ENCODE results near the gene CRISP1. TPM values are rescaled to one million over a fixed set of nuclear protein-coding genes. Genes with fewer than 3 reads are reported as not detected.

CRISP1 gene
- total RNA-seq = not detected in 2 replicates
- not detected in 2 replicates for polyA plus RNA-seq
- not detected in 2 replicates for polyA plus RNA-seq (2011; cell fraction: cytosol; rRNA removed)
- polyA plus RNA-seq (2011; cell fraction: nucleus; rRNA removed) = not detected in 2 replicates
- not detected in 2 replicates for polyA plus RNA-seq (2012)
- polyA minus RNA-seq = not detected in 2 replicates
- not detected for polyA minus RNA-seq (2011; cell fraction: cytosol; rRNA and poly(A)+ RNA removed)
- not detected in 2 replicates for polyA minus RNA-seq (2011; cell fraction: nucleus; rRNA and poly(A)+ RNA removed)
- Bru-seq, nascent RNA = not detected
- BruChase-seq, experiment 1, labeled RNA remaining after a 6-hour chase = not detected
- not detected for BruChase-seq, experiment 2, labeled RNA remaining after a 2-hour chase
- long read RNA-seq = 0 reads

- FAIRE-seq (no peak), DNase-seq (ENCODE audit: low read depth, low spot score) (no peak)
- Histone ChIP-seq H3K9me1 (replicated peaks; ENCODE audit: control insufficient read depth, extremely low read depth, insufficient read depth, low read length) (no peaks in the 10 kb centered on the region), H3K4me2 (ENCODE audit: insufficient read depth, low read length) (no peak within 1 kb of the TSS), H3K4me3 (replicated peaks in 1 of 3; ENCODE audit: insufficient read depth in 1 of 3, low read depth in 1 of 3, low read length in 3 of 3) (no peak within 1 kb of the TSS), H3K4me1 (ENCODE audit: control insufficient read depth, extremely low read depth, insufficient read depth, low read length) (no peaks in the 10 kb centered on the region), H4K20me1 (replicated peaks; ENCODE audit: control insufficient read depth, extremely low read depth, insufficient read depth, low read length) (no peaks in the 10 kb centered on the region), H3K27me3 (ENCODE audit: control insufficient read depth in 2 of 2, insufficient read depth in 2 of 2, low read length in 2 of 2) (no peaks in the 10 kb centered on the region), H3K36me3 (ENCODE audit: control insufficient read depth in 2 of 2, extremely low read depth in 1 of 2, insufficient read depth in 2 of 2, low read length in 2 of 2) (no peaks in the 10 kb centered on the region), H3K79me2 (ENCODE audit: control insufficient read depth, insufficient read depth, low read length) (no peaks in the 10 kb centered on the region), H3K27ac (ENCODE audit: insufficient read depth, low read depth, low read length) (no peak within 1 kb of the TSS), H3K9ac (replicated peaks; ENCODE audit: extremely low read depth, insufficient read depth, low read length) (no peak within 1 kb of the TSS), H3K9me3 (replicated peaks; ENCODE audit: control insufficient read depth, insufficient read depth, low read length) (no peaks in the 10 kb centered on the region), H2AFZ (ENCODE audit: low read depth, low read length) (no peak within 1 kb of the TSS)
- TF ChIP-seq FOS (IDR thresholded peaks at IDR 0.05; ENCODE audit: borderline replicate concordance, insufficient read depth, low read length) (no peak), MYC (IDR thresholded peaks at IDR 0.05; ENCODE audit: low read depth, low read length) (no peak), EZH2 (IDR thresholded peaks at IDR 0.05; ENCODE audit: borderline replicate concordance, low read depth, low read length, severe bottlenecking) (no peak), POLR2A (IDR thresholded peaks at IDR 0.05; ENCODE audit: low read depth, low read length) (no peak), JUN (IDR thresholded peaks at IDR 0.05; ENCODE audit: borderline replicate concordance, insufficient read depth, insufficient read length, low read depth) (no peak), GATA2 (IDR thresholded peaks at IDR 0.05; ENCODE audit: insufficient read depth, insufficient read length, low read depth, low read length) (no peak), POLR2AphosphoS5 (IDR thresholded peaks at IDR 0.05; ENCODE audit: insufficient read depth, low read depth, low read length) (no peak)
- TF ChIP-seq, protein P1, sequence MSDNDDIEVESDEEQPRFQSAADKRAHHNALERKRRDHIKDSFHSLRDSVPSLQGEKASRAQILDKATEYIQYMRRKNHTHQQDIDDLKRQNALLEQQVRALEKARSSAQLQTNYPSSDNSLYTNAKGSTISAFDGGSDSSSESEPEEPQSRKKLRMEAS (IDR thresholded peaks at IDR 0.05; ENCODE audit: insufficient read depth, insufficient read length) = no peak
- TF ChIP-seq, protein P2, sequence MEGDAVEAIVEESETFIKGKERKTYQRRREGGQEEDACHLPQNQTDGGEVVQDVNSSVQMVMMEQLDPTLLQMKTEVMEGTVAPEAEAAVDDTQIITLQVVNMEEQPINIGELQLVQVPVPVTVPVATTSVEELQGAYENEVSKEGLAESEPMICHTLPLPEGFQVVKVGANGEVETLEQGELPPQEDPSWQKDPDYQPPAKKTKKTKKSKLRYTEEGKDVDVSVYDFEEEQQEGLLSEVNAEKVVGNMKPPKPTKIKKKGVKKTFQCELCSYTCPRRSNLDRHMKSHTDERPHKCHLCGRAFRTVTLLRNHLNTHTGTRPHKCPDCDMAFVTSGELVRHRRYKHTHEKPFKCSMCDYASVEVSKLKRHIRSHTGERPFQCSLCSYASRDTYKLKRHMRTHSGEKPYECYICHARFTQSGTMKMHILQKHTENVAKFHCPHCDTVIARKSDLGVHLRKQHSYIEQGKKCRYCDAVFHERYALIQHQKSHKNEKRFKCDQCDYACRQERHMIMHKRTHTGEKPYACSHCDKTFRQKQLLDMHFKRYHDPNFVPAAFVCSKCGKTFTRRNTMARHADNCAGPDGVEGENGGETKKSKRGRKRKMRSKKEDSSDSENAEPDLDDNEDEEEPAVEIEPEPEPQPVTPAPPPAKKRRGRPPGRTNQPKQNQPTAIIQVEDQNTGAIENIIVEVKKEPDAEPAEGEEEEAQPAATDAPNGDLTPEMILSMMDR (IDR thresholded peaks at IDR 0.05; ENCODE audit: extremely low read depth in 1 of 2, insufficient read depth in 1 of 2, low read depth in 1 of 2, low read length in 2 of 2) = no peak
- dilution Hi-C loops (cut with MboI; ENCODE audit: extremely low pct_ligation_motif_present, low sequenced_read_pairs) (no loop called here), intact Hi-C loops (cut with micrococcal nuclease) (no loop called here)
- ChIA-PET POLR2A (no interaction called here), CTCF (no interaction called here)
- no TSS peak for BruUV-seq (replicated peaks)
These were observed at the start of gene CRISP1 for GRCh38 chr6:49866485-49866943. Gene CRISP1, minus strand, starts transcription at chr6:49866535. Its CDS starts 9,135 bp downstream, at chr6:49857400.

Measured in endothelial cell of umbilical vein (primary cell).